Measurements from ENCODE around the gene RAG1. TPM values are rescaled to one million over a fixed set of nuclear protein-coding genes. Genes with fewer than 3 reads are reported as not detected.

RAG1 gene
- total RNA-seq, 4 donors from 2014 or later = 0.60 to 3.2 (median 1.5) TPM

- Histone ChIP-seq H3K27me3 (no peaks in the 10 kb centered on the region), H3K4me3 (no peak overlapping the region), H3K27ac (no peak overlapping the region), H3K36me3 (no peaks in the 10 kb centered on the region), H3K4me1 (no peaks in the 10 kb centered on the region), H3K9me3 (no peaks in the 10 kb centered on the region)
- TF ChIP-seq CTCF (IDR thresholded peaks at IDR 0.05) (no peak), POLR2AphosphoS5 (IDR thresholded peaks at IDR 0.05) (no peak), POLR2A (IDR thresholded peaks at IDR 0.05) (no peak), EP300 (IDR thresholded peaks at IDR 0.05; ENCODE audit: low read depth) (no peak)
- no peak for DNase-seq
- in situ Hi-C loops (cut with MboI; ENCODE audit: low pct_ligation_motif_present in 1 of 4, low pct_unique_long_range_greater_than_20kb in 1 of 4, low sequenced_read_pairs in 3 of 4) (no loop called here), intact Hi-C loops (cut with DNase I; ENCODE audit: low total_unique reads) (loop anchor here (10.0 kb wide), 1 partner anchor 1227 kb away; no protein-coding TSS in a partner anchor)
- 57 to 81% methylated on average over 1 to 2 of the region's 2 CpGs for WGBS, 2 donors (ENCODE audit: low coverage in 1 of 2)
Observed at GRCh38 chr11:36627471-36627870, 59.7 kb downstream of the RAG1 start.

GRCh38 chr11:36628141-36628540 lies 60.3 kb downstream of the RAG1 start:
- no peak for DNase-seq
- no peak overlapping the region for H3K4me3 ChIP-seq
- TF ChIP-seq POLR2AphosphoS5 (IDR thresholded peaks at IDR 0.05) (no peak), CTCF (IDR thresholded peaks at IDR 0.05) (no peak), POLR2A (IDR thresholded peaks at IDR 0.05) (no peak)
- no peaks in the 10 kb centered on the region for H3K27me3 ChIP-seq
- no peak overlapping the region for H3K27ac ChIP-seq
- no peaks in the 10 kb centered on the region for H3K9me3 ChIP-seq
- H3K36me3 ChIP-seq = no peaks in the 10 kb centered on the region
- in situ Hi-C loops (cut with MboI; ENCODE audit: low pct_ligation_motif_present in 1 of 4, low pct_unique_long_range_greater_than_20kb in 1 of 4, low sequenced_read_pairs in 3 of 4) = no loop called here
- intact Hi-C loops (cut with DNase I; ENCODE audit: low total_unique reads) = loop anchor here (10.0 kb wide), 1 partner anchor 1227 kb away; no protein-coding TSS in a partner anchor
- H3K4me1 ChIP-seq = no peaks in the 10 kb centered on the region
- WGBS, 2 donors (ENCODE audit: low coverage in 1 of 2) = 94 to 95% methylated on average over 5 of the region's 5 CpGs

GRCh38 chr11:36628765-36629244 lies 61.0 kb downstream of the RAG1 start:
- no peak for TF ChIP-seq EP300 (IDR thresholded peaks at IDR 0.05; ENCODE audit: low read depth)
- in situ Hi-C loops (cut with MboI; ENCODE audit: low pct_ligation_motif_present in 1 of 4, low pct_unique_long_range_greater_than_20kb in 1 of 4, low sequenced_read_pairs in 3 of 4) (no loop called here), intact Hi-C loops (cut with DNase I; ENCODE audit: low total_unique reads) (loop anchor here (10.0 kb wide), 1 partner anchor 1226 kb away; no protein-coding TSS in a partner anchor)
- Histone ChIP-seq H3K27me3 (no peaks in the 10 kb centered on the region), H3K4me1 (no peaks in the 10 kb centered on the region), H3K27ac (no peak overlapping the region), H3K9me3 (no peaks in the 10 kb centered on the region), H3K4me3 (no peak overlapping the region), H3K36me3 (no peaks in the 10 kb centered on the region)
- DNase-seq = no peak
- WGBS, 2 donors (ENCODE audit: low coverage in 1 of 2) = 76 to 83% methylated on average over 4 of the region's 4 CpGs

Other genes with a start within 250 kb of the RAG1 start
- 10 to 100 TPM in 2 of 4 donors, 1 to 10 TPM in 1, under 1 TPM in 1; 0.80 to 16.4 (median 10.4) TPM for gene TRAF6, start 57.7 kb upstream of the RAG1 start, total RNA-seq
- 10 to 100 TPM; 11.5 to 76.3 (median 16.0) TPM for gene IFTAP, start 26.5 kb downstream of the RAG1 start, total RNA-seq
- not detected for gene RAG2, start 30.2 kb downstream of the RAG1 start, total RNA-seq